ENCODE results near the gene RFXANK.

Gene RFXANK

GRCh38 chr19:19207637-19208572 is 15.8 kb downstream of the RFXANK start:
- DNase-seq (ENCODE audit: low read depth), result no peak
- no peak overlapping the region for H3K4me3 ChIP-seq (ENCODE audit: control insufficient read depth, low read depth, low read length)
- TF ChIP-seq, protein P1, sequence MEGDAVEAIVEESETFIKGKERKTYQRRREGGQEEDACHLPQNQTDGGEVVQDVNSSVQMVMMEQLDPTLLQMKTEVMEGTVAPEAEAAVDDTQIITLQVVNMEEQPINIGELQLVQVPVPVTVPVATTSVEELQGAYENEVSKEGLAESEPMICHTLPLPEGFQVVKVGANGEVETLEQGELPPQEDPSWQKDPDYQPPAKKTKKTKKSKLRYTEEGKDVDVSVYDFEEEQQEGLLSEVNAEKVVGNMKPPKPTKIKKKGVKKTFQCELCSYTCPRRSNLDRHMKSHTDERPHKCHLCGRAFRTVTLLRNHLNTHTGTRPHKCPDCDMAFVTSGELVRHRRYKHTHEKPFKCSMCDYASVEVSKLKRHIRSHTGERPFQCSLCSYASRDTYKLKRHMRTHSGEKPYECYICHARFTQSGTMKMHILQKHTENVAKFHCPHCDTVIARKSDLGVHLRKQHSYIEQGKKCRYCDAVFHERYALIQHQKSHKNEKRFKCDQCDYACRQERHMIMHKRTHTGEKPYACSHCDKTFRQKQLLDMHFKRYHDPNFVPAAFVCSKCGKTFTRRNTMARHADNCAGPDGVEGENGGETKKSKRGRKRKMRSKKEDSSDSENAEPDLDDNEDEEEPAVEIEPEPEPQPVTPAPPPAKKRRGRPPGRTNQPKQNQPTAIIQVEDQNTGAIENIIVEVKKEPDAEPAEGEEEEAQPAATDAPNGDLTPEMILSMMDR (conservative IDR thresholded peaks at IDR 0.05; ENCODE audit: control insufficient read depth, insufficient read depth, low read depth, low read length), result no peak

- TF ChIP-seq, protein P1 (conservative IDR thresholded peaks at IDR 0.05; ENCODE audit: control insufficient read depth, insufficient read depth, low read depth, low read length), result no peak
- no peak for DNase-seq (ENCODE audit: low read depth)
- H3K4me3 ChIP-seq (ENCODE audit: control insufficient read depth, low read depth, low read length), result no peak overlapping the region
Measured at GRCh38 chr19:19209372-19209771, 17.3 kb downstream of the RFXANK start.

DNA sequence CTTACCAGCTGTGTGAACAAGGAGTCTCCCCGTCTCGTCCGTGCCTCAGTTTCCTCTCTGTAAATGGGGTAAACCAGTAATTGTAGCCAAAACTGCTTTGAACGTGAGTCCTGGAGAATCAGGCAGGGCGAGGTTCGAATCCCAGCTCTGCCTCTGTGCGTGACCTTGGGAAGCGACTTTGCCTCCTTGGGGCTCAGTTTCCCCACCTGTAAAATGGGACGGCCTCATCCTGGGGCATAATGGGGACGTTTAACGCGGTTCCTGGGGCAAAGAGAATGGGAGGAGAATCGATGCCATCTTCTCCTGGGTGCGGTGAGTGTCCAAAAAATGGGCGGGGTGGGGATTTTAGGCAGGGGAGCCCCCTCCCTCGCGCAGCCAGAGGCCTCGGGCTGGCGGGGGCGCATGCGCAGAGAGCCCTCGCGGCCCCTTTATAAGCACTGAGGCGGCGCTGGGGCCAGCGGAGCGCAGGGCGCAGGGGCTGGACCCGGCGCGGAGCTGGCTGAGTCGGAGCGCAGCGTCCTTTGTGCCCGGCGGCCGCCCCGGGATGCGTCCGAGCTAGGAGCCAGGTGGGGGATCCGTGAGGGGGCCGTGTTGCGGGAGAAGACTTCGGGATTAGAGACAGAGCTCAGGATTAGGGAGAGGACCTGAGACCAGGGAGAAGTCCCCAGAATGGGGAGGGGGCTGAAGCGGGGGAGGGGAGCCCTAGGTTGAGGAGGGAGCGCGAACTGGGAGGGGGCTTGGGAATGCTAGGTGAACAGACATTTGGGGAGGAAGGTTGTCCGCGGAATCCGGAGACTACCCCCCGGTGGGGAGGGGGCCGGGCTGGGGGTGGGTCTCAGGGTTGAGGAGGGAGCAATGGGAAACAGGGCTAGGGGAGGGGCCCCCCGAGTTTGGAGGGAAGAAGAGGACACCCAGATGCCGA is 19.7 kb downstream of the RFXANK start, which contains the start of gene NCAN:
Gene NCAN, plus strand, starts transcription at position 460 of the 922 bp plus-strand sequence. CDS start 4,996 bp downstream, outside the sequence.
- no peak within 1 kb of the TSS for H3K4me3 ChIP-seq (ENCODE audit: control insufficient read depth, low read depth, low read length)
- no peak for DNase-seq (ENCODE audit: low read depth)
- TF ChIP-seq, protein P1 (conservative IDR thresholded peaks at IDR 0.05; ENCODE audit: control insufficient read depth, insufficient read depth, low read depth, low read length), result no peak

- TF ChIP-seq, protein P1 (conservative IDR thresholded peaks at IDR 0.05; ENCODE audit: control insufficient read depth, insufficient read depth, low read depth, low read length), result no peak
- no peak for DNase-seq (ENCODE audit: low read depth)
- no peak overlapping the region for H3K4me3 ChIP-seq (ENCODE audit: control insufficient read depth, low read depth, low read length)
Measured at GRCh38 chr19:19212916-19213315, 20.9 kb downstream of the RFXANK start.

GRCh38 chr19:19213426-19214158 is 21.5 kb downstream of the RFXANK start:
- TF ChIP-seq, protein P1 (conservative IDR thresholded peaks at IDR 0.05; ENCODE audit: control insufficient read depth, insufficient read depth, low read depth, low read length), result no peak
- no peak for DNase-seq (ENCODE audit: low read depth)
- no peak overlapping the region for H3K4me3 ChIP-seq (ENCODE audit: control insufficient read depth, low read depth, low read length)

- DNase-seq (ENCODE audit: low read depth), result no peak
- TF ChIP-seq, protein P1 (conservative IDR thresholded peaks at IDR 0.05; ENCODE audit: control insufficient read depth, insufficient read depth, low read depth, low read length), result no peak
Measured at GRCh38 chr19:19214159-19214490, 22.1 kb downstream of the RFXANK start.

More at GRCh38 chr19:19214159-19214490, 22.1 kb downstream of the RFXANK start:
- no peak overlapping the region for H3K4me3 ChIP-seq (ENCODE audit: control insufficient read depth, low read depth, low read length)
